ENCODE measurements around the gene DAND5.

DAND5 gene

DNA sequence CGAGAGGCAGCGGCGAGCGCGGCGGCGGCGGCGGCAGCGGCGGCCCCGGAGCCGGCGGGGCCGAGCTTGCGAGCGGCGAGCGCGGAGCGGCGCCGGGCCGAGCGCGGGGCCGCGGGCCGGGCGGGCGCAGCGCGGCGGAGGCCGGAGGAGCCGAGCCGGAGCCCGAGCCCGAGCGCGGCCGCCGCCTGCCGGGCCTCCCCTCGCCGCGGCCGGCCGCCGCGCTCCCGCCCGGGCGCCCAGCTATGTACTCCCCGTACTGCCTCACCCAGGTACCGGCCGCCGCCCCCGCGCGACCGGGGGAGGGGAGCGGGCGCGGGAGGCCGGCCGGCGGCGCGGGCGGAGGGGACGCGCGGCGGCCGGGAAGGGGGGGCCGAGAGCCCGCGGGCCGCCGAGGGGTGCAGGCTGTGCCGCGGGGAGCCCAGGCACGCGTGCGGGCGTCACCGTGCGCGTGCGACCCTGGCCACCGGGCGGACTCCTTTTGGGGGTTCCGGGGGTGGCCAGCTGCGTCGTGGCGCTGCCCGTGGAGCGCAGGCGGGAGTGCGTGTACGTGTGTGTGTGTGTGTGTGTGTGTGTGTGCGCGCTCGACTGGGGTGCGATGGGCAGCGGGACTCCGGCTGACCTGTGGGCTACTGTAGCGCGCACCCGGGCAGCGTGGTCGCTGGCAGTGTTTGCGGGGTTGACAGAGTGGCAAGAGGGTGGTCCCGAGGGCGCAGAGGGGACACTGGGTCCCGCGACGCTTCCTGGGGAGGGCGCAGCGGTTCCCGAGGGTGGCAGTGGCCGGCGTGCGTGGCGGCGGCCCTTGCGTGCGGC lies 26.4 kb downstream of the DAND5 start:
- DNase-seq, result no peak

DNA sequence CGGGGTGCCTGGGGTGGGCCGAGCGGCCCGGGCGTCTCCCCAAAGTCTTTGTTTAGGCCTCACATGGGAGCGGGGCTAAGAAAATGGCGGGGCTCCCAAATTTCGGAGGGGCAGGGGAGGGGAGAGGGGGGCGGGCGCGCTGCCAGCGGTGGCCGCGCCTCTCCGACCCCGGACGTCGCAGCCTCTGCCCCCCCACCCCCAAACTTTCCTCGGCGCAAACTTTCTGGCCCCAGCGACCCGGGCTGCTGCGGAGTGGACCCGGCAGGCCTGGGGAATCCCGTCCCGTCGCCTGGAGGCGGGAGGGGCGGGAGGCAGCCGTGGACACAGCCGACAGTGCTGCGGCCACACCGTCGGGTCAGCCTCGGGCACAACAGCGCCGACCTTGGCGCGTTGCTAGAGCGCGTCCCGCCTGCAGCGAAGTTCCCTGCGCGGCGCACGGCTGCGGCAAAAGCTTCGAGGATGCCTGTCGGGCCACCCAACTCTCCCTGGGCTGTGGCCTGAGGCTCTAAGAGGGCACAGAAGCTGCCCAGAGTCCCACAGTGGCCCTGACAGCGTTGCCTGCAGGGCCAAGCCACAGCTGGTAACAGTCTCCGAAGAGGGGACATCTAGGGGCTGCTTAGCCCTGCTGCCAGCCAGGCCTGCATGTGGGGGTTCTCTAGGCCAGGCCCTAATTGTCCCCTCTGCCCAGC lies 27.2 kb downstream of the DAND5 start:
- DNase-seq, result no peak

DNA sequence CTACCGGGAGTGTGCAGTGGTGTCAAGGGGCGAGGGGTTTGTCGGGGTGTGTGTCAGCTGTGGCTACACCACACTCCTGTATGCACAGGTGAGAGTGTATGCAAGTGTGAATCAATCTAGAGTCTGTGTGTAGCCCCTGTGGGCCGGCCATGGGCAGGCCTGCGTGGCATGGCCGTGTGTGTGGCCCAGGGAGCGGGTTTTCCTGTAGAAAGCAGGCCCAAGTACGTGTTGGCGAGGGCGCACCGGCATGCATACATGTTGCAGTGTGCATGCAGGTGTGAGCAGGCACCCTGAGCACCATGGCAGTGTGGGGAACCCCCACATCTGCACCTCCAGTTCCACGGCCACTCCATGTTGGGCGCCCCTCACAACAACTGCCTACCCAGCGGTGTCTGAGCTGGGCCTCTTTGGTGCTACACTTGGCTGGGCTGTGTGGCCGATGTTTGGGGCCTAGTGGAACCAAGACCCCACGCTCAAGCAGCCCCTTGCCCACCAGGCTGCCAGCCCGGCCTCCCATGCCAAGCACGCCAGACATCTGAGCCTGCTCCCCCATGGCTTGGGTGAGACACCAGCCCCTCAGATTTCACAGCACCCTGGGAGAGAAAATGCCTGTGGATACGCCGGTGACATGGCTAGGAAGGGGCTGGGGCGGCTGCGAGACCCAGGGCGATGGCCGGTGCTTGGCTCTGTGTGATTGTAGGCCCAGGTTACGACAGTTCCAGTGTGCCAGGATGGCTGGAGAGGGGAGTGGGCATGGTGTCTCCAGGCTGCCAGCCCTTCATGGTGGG lies 28.0 kb downstream of the DAND5 start:
- no peak for DNase-seq

DNA sequence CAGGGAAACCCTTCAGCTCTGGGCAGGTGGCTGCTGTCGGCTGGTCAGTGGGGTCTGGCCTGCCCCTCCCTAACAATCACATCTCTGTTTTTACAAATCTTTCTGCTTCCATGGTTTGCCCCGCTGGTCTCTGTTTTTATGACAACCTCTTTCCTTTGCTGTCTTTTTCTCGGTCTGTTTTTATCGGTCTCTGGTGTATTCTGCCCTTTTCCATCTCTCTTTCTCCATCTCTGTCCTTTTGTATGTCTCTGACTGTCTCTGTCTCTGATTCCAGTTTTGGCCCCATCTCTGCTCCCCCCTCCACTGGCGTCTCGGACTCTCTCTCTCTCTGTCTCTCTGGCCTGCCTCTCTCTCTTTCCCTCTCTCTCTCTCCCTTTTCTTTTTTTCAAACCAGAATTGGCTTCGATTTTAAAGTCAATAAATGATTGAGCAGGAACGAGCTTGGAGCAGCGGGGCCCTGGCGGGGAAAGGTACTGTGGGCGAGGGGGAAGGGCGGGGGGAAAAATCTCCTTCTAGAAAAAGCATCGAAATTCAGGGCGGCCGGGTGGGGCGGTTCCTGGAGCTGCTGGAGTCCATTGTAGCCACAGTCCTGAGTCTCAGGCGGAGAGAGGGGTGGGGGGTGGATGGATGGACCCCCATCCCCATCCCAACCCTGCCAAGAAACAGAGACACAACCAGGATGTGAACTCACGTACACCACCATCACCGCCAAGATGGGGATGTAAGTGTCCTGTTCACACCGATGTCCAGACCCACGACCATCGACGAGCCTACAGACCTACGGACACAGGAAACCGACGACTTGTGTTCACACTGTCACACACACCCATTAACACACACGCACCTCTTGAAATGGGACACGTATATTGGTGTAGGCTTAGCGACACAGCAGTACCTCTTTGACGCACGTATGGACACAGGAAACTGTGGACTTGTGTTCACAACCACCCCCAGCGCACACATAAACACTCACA lies 28.9 kb downstream of the DAND5 start:
- no peak for DNase-seq

DNA sequence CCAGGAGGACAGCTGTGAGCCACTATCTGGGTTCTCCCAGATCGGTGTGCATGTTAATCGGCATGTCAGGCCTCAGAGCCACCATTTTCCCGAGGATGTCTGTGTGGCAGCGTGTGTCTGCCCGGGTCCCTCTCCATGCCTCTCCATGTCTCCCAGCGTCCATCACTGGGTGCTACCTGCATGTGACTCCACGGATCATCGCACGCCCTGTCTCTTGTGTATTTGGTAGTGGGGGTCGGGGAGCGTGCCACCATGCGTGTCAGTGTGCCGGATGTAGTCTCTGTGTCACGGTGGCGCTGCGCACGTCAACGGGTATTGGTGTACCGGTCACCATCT lies 31.8 kb downstream of the DAND5 start:
- no peak for DNase-seq

DNA sequence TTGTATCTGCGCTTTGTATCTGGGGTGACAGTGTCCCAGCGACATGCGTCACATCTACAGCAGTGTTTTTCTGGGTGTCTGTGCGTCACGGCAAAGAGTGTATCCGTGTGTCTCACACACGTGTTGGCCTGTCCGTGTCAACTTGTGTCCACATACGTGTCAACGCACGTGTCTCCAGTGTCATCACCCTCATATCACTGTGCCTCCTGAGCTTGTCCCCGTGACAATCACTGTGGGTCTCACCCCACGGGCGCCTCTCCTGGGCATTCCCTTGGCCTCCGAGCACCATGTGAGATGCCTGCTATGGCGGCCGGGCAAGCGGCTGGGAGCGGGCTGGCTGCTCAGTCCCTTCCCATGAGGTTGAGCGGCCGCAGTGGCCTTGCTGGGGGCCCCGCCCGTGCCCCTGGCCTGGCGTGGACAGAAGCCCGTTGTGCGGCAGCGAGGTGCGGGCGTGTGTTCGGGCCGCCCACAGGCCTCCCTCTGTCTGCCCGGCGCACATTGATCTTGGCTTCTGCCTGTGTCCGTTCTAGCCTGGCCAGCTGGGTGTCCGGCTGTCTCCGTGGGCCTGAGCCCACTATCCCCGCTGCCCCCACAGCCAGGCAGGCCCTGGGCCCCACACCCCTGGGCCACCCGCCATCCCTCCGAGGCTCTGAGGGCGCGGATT lies 32.3 kb downstream of the DAND5 start:
- no peak for DNase-seq

DNA sequence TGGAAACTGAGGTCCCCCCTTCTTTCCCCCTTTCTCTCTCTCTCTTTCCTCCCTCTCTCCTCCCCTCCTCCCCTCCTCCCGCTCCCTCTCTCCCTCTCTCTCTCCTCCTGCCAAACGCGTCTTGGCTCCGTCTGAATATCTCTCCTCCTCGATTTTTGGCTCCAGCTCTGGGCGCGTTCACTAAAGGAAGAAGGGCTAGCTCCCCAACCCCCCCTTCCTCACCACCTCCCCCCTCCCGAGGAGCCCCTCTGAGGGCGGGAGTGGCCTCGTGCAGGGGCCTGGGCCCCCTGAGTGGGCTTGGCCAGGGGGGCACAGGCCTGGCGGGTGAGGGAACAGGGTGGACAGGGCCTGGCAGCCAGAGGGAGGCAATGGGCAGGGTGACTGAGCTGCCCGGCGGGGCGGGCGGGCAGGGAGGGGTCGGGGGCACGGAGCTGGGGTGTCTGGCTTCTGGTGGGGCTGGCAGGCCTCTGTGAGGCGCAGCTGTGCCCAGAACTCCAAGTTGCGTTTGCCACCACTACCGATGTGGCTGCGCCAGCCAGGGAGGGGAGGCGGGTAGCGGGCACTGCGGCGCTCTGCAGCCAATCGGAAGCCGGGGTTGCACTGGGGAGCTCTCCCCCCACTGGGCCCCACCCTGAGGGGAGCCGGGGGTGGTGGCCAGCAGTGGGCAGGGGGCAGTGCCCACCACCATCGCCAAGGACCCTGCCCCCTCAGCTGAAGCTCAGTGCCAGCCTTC lies 33.0 kb downstream of the DAND5 start:
- DNase-seq, result no peak

DNA sequence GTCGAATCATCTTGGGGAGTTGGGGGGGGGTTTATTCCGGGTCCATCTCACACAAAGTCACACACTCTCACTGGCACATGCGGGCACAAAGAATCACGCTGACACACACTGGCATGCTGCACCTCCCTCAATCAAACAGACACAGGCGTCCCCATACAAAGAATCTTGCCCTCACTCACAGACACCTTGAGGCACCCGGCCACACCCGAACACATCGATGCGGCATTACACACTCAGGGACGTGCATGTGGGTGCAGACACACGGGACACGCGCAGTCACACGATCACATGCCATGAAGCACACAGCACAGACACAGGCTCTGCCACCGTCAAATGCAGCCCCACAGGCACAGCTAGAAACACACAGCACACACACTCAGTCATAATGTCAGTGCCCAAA lies 33.7 kb downstream of the DAND5 start:
- no peak for DNase-seq

DNA sequence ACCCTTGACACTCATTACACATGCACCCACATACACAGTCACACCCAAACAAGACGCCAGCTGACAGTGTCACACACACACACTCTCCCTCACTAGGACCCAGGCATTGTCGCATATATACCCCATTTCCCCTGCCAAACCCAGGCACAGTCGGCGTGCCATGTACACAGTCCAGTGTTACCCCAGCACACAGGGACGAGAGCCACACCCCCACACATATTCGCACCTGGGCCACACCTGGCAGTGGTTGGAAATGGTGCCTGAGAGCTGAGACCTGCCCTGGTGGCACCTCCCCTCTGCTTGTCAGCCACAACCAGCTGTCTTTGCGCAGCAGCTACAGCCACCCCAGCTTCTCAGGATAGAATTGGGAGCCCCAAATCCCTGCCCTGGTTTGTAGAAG lies 34.9 kb downstream of the DAND5 start:
- no peak for DNase-seq

DNA sequence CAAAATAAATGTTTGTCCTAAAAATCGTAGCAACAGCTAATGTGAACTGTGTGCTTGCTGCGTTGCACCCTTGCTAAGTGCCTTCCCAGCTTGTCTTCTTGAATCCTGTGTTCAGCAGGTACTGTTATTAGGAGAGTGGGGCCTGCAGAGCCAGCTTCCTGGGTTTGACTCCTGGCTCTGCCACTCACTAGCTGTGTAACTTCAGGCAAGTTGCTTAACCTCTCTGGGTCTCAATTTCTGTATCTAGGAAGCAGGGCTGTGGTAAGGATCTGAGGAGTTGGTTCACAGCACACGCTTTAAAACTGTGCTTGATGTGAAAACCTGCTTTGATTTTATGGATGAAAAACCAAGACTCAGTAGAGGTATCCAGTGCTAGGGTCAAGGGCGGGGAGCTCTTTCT lies 35.9 kb downstream of the DAND5 start:
- no peak for DNase-seq

DNA sequence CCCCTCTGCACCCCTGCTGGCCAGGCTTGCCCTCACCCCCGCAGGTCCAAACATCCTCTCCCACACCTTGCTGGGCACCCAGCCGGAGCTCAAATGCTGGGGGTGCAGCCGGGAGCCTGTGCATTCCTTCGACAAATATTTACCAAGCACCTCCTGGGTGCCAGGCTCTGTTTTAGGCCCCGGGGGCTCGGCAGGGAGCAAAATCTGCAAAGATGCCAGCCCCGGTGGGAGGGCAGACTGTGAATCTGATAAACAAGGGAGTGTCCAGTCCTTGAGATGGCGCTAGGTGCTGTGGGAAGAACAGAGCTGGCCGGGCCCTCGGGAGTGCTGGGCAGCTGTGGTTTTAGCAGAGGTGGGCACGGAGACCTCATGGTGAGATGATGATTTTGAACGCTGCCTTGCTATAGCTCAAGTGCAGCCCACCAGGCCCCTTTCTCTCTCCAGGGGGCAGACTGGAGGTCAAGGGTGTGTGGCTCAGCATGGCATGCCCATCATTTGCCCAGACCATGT lies 36.5 kb downstream of the DAND5 start:
- no peak for DNase-seq

DNA sequence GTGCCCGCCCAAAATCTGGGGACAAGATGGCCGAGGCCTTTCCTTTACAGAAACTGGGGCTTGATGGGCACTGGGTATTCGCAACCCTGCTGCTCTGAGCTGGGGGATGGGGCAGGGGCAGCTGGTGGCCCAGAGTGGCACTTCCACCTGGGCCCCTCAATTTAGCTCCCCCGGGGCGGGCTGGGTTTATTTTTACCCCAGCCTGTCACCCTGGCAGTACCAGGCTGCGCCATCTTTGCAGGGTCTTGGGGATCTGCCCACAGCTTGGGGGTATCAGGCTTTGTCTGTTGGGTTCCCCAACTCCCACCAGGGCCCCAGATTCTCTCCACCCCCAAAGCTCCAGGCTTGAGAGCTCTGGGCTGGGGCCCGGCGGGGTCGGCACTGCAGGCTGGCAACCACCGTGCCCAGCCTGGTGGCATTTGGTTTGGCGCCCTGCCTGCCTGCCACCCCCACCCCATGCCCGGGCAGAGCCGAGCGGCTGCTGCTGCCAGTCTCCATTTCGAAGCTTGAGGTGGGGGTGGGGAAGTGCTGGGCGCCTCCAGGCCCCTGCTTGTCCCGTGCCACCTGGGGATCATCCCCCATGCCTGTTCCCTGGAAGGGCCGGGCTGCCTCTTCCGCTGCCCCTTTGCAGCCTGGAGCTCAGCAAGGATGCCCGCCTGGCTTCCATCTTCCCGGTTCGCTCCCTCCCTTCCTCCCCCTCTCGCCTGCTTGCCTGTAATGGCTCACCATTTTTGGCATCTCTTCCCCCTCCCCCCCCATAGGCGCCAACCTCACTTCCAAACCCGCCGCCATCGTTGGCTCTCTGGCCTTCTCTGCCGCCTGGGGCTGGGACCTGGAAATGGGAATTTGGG lies 37.3 kb downstream of the DAND5 start:
- no peak for DNase-seq

DNA sequence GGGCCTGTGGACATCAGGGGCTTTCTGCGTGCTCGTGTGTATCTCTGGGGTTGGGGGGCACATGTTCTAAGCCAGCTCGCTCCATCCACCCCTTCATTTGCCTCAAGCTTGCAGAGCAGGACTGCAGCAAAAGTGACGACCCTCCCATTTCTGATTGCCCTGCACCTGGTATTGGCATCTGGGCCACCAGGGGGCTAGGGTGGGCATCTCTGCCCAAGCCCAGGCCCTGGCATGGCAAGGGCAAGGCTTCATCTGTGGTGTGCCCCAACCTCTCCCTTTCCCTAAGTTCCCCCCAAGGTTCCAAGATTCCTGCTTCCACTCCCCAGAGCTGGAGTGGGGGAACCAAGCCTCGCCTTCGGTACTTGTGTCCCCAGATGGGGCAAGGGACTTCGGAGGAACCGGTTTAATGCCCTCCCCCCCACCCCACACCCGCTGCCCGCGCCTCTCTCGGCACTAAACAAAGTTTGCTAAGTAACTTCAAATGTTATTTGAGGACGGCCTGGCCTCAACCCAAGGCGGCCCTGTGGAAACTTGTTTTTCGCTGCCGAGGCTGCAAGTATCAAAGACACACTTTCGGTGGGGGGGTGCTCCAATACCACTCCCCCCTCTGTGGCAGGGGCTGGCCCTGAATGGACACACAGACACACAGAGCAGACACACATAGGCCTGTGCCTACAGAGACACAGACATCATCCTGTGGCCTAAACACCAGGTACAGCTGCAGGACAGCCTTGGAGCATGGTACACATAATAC lies 38.1 kb downstream of the DAND5 start:
- DNase-seq, result no peak

DNA sequence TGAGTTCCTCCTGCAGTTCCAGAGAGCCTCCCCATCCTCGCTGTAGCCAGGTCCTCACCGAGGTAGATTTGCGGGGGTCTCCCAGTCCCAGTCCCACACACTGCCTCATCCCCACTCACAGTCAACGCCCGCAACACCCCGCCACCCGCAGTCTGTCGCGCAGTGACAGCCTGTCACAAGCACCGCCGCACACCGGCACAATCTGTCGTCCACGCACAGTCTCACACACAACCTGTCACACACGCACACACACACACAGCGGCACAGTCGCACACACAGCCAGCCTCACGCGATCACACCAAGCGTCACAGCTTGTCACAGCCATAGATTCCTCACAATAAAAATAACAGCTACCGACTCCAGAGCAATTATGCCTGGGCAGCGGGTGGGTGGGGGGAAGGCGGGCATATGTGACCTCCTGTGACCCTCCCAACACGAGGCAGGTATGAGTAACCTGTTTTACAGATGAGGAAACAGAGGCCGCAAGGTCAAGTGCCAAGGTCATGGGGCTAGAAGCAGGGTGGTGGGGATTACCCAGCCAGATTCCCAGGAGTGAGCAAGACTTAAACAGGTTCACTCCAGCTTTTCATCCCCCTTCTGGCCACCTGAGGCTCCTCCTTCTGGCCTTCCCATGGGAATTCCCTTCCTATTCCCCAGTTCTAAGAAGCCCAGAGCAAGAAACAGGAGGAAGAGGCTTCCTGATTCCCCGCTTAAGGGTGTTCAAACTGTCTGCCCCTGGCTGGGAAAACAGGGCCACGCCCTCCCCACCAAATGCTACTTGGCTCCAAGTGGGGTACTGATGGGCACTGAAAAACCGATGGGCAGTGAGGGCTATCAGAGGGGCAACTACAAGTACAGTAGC lies 39.8 kb downstream of the DAND5 start:
- DNase-seq, result no peak

DNA sequence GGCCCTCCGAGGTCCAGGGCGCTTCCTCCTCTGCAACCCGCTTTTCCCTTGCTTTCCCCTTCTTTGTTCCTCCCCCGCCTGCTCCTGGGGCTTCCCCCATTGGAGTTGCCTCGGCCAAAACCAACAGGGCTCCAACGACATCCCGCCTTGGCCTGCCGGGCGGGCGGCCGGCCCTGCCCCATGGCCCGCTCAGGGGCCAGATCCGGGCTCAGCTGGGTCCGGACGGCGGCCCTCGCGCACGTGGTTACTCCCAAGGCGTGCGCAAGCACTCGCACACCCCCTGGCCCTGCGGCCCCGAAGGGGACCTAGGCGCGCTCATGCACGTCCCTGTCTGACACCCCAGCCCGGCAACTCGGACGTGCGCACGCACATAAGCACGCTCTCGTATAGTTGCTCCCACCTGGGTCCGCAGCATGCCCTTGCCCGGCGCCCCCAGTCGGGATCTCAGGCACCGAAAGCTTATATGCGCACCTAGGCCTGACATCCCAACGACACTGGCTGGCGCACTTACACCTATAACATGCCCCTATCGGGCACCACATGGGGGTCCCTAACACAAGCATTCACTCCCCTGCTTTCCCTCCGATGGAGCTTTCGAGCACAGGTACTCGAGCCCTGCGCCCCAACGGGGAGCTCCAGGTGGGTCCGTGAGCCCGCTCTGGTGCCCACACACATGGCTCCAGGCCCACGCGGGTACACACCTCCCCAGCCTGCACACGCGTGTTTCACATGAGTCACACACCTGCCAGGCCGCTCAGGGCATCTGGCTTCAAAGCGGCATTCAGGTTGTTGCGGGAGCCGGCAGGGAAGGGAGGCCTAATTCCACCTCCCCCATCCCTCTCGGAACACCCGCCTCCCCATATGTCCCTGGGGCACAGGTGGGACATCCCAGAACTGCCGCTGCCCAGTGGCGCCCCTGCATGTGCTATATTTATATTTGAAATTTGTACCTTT lies 40.9 kb downstream of the DAND5 start:
- DNase-seq, result no peak

DNA sequence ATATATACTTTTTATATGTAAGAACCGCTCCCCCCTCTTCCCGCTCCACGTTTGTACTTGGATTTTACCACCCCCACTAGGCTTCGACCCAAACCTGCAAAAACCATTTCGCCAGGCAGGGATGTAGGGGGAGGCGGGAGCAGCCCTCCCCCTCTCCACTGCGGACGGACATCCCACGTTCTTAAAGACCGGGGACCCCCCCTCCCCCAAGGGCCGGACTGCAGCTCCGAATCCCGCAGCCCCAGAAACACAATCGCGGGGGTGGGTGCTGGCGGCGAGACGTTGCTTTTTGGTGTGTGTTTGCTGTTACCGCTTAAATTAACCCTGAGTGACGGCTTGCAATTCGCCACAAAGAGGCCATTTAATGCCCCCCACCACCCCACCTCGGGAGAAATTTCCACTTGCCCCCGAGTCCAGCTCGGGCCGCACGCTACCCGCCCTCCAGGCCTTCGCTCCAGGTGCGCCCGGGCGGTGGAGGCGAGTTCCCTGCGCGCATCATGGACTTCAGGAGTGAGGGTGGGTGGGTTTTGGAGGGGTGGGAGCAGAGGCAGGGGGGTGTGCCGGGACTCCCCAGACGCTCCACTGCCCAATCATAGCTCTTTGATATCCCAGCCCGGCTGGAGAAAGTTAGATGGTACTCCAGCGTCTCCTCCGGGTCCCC lies 41.7 kb downstream of the DAND5 start:
- no peak for DNase-seq

Data from NCI-H2029 treated with DMSO at 0.1 percent for 48 hours (cell line).